Gastrocnemius medialis (tissue), 4 donors: Measurements from ENCODE around the gene HOATZ. TPM values are rescaled to one million over a fixed set of nuclear protein-coding genes. Genes with fewer than 3 reads are reported as not detected.

Experiments
- ATAC-seq, 2 donors: fragments of 150-250 bp; one replicate each; pipeline ENCODE4 v1.9.1; 2016
- DNase-seq, 2 donors: peaks; one replicate each; pipeline ENCODE4 v3.0.0-alpha.2; 2019
- H3K27ac ChIP-seq, 4 donors: fragments of 200-600 bp; sonication (generic); 1 replicate in 1 of 4; 2 replicates in 3 of 4; pipeline ENCODE4 v1.5.1; 2016 to 2018; ENCODE audit warnings: mild to moderate bottlenecking in 2 of 4, moderate library complexity in 1 of 4
- H3K27me3 ChIP-seq, 3 donors: fragments of 200-600 bp; sonication (generic) in 2 of 3; 1 replicate in 1 of 3; 2 replicates in 2 of 3; pipeline versions ENCODE4 v1.5.1 to v1.6.0; 2016 to 2019; ENCODE audit warnings: mild to moderate bottlenecking in 1 of 3, moderate library complexity in 1 of 3
- H3K36me3 ChIP-seq, 2 donors: fragments of 200-600 bp; sonication (generic) in 1 of 2; one replicate each; pipeline ENCODE4 v1.5.1; 2017 to 2018
- H3K4me1 ChIP-seq, 2 donors: fragments of 200-600 bp; sonication (generic) in 1 of 2; one replicate each; pipeline ENCODE4 v1.5.1; 2016 to 2017; ENCODE audit warnings: mild to moderate bottlenecking in 2 of 2
- H3K4me3 ChIP-seq, 4 donors: fragments of 200-600 bp; sonication (generic) in 3 of 4; 1 replicate in 1 of 4; 2 replicates in 3 of 4; pipeline ENCODE4 v1.5.1; 2016 to 2019; ENCODE audit warnings: mild to moderate bottlenecking in 2 of 4
- H3K9me3 ChIP-seq, 3 donors: fragments of 200-600 bp; sonication (generic) in 2 of 3; 1 replicate in 1 of 3; 2 replicates in 2 of 3; pipeline ENCODE4 v1.5.1; 2016 to 2019
- POLR2A ChIP-seq, 2 donors: fragments of 450-650 bp; IDR thresholded peaks; one replicate each; pipeline ENCODE4 v1.6.1; 2017; ENCODE audit warnings: antibody characterized with exemption in 2 of 2, mild to moderate bottlenecking in 2 of 2, moderate library complexity in 2 of 2
- in situ Hi-C, 4 donors: fragments of 200-750 bp; cut with MboI; loops; one replicate each; pipeline versions ENCODE4 v1.15.0 to v1.8.0; 2017; ENCODE audit warnings: low sequenced_read_pairs in 4 of 4
- intact Hi-C: fragments of 100-400 bp; cut with DNase I; formaldehyde crosslinking; loops from one replicate; pipeline ENCODE4 v1.15.1; 2023; ENCODE audit warnings: low total_unique reads
- total RNA-seq, 4 donors: library from RNA; depleted of rRNA; stranded (reverse); fragments of >200 nt; gene quantifications; one replicate each; pipeline versions ENCODE4 v1.1.0 to v1.2.3, GENCODE V29; 2016
- TF ChIP-seq, protein P1 (sequence below), 5 experiments: fragments of 450-650 bp in 3 of 5; fragments of 200-600 bp in 2 of 5; sonication (generic) in 2 of 5; IDR thresholded peaks in 4 of 5; conservative IDR thresholded peaks in 1 of 5; 1 replicate in 4 of 5; 2 replicates in 1 of 5; pipeline ENCODE4 v1.5.1; 2016 to 2019; ENCODE audit warnings: antibody characterized with exemption in 5 of 5, mild to moderate bottlenecking in 3 of 5, moderate library complexity in 3 of 5

HOATZ gene
- total RNA-seq, 4 donors from 2014 or later, result not detected

DNA sequence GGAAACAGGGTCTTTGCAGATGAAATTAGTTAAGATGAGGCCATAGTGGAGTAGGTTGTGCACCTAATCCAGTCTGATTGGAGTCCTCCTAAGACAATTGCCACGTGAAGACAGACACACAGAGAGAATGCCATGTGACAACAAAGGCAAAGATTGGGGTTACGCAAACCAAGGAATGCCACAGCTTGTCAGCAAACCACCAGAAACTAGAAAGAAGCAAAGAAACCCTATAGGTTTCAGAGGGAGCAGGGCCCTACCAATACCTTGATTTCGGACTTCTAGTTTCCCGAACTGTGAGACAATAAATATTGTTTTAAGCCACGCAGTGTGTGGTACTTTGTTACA is 17.8 kb downstream of the HOATZ start:
- Histone ChIP-seq H3K27ac (no peak overlapping the region), H3K27me3 (no peaks in the 10 kb centered on the region), H3K36me3 (no peaks in the 10 kb centered on the region), H3K4me1 (no peaks in the 10 kb centered on the region), H3K9me3 (no peaks in the 10 kb centered on the region), H3K4me3 (no peak overlapping the region)
- intact Hi-C loops, result no loop called here
- no peak for TF ChIP-seq POLR2A (IDR thresholded peaks at IDR 0.05)
- TF ChIP-seq, protein P1, sequence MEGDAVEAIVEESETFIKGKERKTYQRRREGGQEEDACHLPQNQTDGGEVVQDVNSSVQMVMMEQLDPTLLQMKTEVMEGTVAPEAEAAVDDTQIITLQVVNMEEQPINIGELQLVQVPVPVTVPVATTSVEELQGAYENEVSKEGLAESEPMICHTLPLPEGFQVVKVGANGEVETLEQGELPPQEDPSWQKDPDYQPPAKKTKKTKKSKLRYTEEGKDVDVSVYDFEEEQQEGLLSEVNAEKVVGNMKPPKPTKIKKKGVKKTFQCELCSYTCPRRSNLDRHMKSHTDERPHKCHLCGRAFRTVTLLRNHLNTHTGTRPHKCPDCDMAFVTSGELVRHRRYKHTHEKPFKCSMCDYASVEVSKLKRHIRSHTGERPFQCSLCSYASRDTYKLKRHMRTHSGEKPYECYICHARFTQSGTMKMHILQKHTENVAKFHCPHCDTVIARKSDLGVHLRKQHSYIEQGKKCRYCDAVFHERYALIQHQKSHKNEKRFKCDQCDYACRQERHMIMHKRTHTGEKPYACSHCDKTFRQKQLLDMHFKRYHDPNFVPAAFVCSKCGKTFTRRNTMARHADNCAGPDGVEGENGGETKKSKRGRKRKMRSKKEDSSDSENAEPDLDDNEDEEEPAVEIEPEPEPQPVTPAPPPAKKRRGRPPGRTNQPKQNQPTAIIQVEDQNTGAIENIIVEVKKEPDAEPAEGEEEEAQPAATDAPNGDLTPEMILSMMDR (IDR thresholded peaks at IDR 0.05 in 4 of 5, conservative IDR thresholded peaks at IDR 0.05 in 1 of 5), result no peak
- ATAC-seq (no peak), DNase-seq (no peak)
- in situ Hi-C loops, result no loop called here

- H3K4me3 ChIP-seq, result no peak overlapping the region
- DNase-seq, result no peak
- in situ Hi-C loops (no loop called here), intact Hi-C loops (no loop called here)
- no peak for ATAC-seq
- H3K4me1 ChIP-seq, result peaks cover 7 to 10% of the 10 kb centered on the region in 2 donors
- no peak overlapping the region for H3K27ac ChIP-seq
- H3K36me3 ChIP-seq, result no peaks in the 10 kb centered on the region
- TF ChIP-seq, protein P1 (IDR thresholded peaks at IDR 0.05 in 4 of 5, conservative IDR thresholded peaks at IDR 0.05 in 1 of 5), result no peak
- H3K9me3 ChIP-seq, result no peaks in the 10 kb centered on the region
- no peaks in the 10 kb centered on the region for H3K27me3 ChIP-seq
Measured at GRCh38 chr11:111535281-111535680, 20.7 kb downstream of the HOATZ start.

DNA sequence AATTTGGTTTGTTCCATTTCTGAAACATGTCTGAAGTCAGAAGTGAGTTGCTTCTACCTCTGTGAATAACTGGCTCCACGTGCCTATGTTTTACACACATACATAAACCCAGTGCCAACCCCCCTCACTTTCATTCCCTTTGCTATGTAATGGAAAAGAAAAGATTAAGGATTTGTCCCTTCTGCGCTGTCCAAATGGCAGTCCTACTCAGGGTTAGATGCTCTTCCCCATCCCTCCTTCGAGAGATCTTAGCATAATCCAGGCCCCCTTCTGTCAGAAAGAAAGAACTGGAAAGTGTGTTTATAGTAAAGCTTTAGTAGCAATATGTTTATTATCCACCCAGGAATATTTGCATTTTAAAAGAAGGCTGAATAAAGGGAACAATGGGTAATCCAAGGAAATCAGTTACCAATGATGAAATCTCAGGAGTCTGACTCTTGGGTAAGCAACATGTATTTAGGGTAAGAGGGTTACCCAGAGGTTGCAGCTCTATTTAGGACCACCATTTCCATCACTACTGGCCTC is 22.8 kb downstream of the HOATZ start:
- intact Hi-C loops, result no loop called here
- TF ChIP-seq, protein P1 (IDR thresholded peaks at IDR 0.05 in 4 of 5, conservative IDR thresholded peaks at IDR 0.05 in 1 of 5), result no peak
- no peak for TF ChIP-seq POLR2A (IDR thresholded peaks at IDR 0.05)
- in situ Hi-C loops, result no loop called here
- no peak for ATAC-seq
- Histone ChIP-seq H3K36me3 (no peaks in the 10 kb centered on the region), H3K27ac (no peak overlapping the region), H3K4me3 (no peak overlapping the region), H3K27me3 (no peaks in the 10 kb centered on the region), H3K4me1 (peaks cover 10 to 30% of the 10 kb centered on the region in 2 donors), H3K9me3 (no peaks in the 10 kb centered on the region)
- DNase-seq, result no peak

DNA sequence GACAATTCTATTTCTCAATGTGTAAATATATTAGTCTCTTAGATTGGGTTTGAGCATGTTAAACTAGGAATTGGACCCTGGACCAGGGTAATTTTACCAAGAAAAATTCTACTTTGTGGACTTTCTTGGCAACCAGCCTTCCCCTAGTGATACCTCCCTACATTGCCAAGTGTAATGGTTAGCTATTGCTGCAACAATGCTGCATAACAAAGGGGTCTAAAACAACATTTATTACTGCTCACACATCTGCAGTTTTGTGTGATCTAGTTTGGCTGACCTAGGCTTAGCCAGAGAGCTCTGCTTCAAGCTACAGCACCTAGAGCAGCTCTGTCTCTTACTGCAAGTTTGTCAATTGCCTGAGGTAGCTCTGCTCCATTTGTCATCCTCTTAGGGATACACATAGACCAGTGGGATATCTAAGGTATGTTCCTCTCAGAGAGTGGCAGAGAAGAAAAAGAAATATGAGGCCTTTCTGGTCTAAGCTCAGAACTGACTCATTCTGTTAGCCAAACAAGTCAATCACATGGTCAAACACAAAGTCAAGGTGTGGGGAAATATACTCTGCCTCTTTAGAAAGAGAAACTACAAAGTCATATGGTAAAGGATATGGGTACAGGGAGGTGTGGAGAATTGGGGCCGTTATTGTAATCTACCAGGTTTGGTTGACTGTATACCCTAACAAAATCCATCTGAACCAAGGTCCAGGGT is 24.0 kb downstream of the HOATZ start:
- Histone ChIP-seq H3K27me3 (no peaks in the 10 kb centered on the region), H3K9me3 (no peaks in the 10 kb centered on the region), H3K4me3 (no peak overlapping the region), H3K36me3 (no peaks in the 10 kb centered on the region), H3K4me1 (peaks cover 10 to 30% of the 10 kb centered on the region in 2 donors), H3K27ac (no peak overlapping the region)
- ATAC-seq (no peak), DNase-seq (no peak)
- intact Hi-C loops, result no loop called here
- in situ Hi-C loops, result no loop called here
- TF ChIP-seq POLR2A (IDR thresholded peaks at IDR 0.05), result no peak
- TF ChIP-seq, protein P1 (IDR thresholded peaks at IDR 0.05 in 4 of 5, conservative IDR thresholded peaks at IDR 0.05 in 1 of 5), result no peak
